HUDEP-2 (cell line): ENCODE results near the gene LYST.
"Not testable (repeated sequence)": the region's sequence is repeated elsewhere in the genome, so short reads cannot be mapped to it uniquely, and the experiment has no call there.

Experiments
- DNase-seq, 76 experiments: peaks; one replicate each; lab custom pipeline; 2025; ENCODE audit not compliant: unreplicated experiment in 76 of 76; lab: John Stamatoyannopoulos, UW

LYST gene

DNA sequence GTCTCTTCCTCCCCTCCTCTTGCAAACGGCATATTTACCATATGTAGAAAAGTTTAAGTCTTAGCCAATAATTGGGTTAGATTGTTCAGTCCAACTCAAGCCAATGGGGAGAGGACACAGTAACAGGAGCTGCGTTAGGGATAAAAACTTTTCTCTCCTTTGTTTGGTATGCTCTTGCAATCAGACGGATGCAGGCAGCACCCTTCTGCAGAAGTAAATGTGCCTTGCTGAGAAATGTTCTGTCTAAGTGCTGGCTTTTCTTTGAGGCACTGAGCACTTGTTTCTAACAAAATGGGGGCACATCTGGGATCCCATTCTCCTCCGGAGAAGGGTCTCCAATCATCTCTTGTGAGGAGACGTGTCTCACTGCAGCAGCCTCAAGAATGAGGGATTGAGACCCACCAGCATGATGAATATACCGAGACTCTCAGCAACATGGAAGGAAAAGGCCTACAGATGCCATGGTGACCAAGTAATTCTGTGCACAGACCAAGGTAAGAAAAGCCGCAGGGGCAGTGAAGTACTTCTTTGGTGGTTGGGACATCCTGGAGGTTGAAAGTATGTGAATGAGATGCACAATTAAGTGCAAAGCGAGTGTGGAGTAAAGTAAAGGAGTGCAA lies 196.4 kb downstream of the LYST start:
- DNase-seq = no peak

DNA sequence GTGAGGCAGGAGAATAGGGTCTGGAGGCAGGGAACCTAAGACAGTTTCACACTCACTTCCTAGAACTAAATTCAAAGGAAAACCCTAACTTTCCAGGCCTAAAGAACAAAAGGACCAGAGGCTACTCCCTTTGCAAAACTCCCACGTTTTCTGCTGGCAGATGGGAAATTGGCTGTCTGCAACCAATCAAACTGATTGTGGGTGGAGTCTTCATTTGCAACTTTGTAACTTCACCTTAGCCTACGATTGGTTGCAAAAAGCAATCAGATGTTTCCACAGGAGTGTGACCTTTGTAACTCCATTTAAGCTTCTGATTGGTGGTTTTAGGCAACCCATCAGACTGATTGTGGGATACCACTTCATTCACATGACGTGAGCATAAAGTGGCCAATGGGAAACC lies 197.4 kb downstream of the LYST start:
- no peak for DNase-seq

DNA sequence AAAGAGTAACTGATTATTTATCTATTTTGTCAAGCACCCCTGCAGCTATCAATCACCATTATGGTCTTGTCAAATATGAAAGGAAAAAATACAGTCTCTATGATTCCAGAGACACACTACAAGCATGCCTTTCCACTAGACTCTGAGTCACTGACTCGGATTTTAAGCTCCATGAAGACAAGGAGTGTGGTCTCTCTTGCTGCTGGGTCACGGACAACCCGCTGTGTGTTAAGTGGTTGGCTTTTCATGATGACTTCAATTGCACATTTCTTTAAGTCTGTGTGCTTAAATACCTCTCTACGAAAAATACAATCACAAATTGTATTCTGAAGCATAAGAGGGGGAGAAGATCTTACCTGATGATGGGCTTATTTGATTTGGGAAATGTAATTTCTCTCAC lies 203.1 kb downstream of the LYST start:
- DNase-seq = no peak

DNA sequence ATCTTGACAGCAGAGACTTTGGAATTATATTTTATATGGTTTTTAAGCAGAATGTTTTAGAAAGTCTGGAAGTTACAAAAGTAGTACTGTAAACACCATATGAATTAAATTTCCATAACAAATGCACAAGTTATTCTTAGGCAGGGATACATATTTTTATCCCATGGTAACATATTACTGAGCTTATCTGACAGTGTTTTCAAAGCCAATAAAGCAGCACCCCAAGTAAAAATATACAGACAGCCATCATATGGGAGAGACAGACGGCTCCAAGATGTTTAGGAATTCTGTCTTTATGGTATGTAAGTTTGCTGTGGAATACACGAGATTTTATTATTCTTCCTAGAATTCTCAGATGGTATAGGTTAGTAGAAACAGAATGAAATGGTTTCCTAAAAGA lies 205.1 kb downstream of the LYST start:
- DNase-seq = no peak

DNA sequence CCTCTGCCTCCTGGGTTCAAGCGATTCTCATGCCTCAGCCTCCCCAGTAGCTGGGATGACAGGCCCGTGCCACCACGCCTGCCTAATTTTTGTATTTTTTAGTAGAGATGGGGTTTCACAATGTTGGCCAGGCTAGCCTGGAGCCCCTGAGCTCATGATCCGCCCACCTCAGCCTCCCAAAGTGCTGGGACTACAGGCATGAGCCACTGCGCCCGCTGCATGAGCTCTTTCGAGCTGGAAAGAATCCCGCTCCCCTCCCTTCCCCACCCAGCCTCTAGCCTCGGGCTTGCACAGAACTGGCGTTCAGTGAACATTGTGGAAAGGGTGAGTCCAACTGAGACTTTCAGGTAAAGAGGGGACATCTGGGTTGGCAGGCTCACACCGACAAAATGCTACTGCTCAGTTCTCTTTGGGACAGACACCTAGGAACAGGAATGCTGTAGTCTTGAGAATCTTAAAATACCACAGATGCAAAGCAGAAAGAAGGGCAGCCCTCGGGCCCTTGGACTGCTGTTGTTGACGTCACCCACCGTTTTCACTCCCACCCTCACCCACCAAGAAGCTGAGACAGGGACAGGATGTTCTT lies 207.4 kb downstream of the LYST start:
- DNase-seq = no peak

DNA sequence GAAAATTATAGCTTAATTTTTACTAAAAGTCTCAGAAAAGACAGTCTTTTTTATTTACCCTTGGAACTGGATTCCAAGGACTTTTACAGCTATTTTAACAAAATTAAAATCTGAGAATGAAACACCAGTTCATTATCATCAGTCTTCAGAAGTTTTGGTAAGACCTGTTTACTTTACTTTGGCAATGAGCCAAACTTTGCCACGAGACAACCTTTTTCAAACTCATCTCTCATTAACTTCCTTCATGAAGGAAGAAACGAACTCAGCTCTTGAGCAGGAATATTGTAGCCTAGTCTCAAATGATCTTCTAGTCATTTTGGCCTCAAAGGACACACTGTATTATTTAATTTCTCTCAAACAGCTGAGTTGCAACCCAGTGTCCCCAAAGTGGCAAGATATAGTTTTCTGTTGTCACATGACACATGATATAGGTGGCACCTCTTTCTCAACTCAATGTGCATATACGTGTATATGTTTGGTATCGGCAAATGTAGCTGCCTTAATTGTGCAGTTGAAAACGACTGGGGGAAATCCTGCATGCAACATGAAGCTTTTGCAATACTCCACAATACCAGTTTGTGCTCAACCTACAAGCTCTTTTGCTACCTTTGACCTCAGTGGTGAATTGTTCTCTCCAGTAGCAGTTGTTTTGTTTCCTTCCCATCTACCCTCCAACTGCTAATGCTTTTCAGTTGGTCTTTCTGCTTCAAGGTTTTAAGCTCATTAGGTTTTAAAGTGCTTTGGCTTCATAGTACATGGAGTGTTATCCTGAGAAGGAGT lies 208.8 kb downstream of the LYST start:
- no peak for DNase-seq

DNA sequence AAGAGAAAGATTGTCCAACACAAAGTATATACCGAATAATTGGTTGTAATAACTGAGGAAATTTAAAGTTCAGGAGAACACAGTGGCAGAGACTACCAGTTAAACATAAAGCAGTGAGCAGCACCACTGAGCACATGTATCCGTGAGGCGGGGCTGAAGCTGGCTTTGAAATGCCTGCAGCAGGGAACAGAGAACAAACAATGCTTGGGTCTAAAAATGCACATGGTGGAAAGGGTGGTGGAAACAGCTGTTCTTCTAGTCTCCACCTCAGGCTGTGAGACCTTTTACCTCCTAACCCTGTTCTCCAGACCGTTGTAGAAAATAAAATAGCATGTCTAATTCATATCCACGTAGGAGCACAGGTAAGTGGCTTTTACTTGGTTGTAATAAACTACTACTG lies 209.4 kb downstream of the LYST start:
- DNase-seq = no peak

DNA sequence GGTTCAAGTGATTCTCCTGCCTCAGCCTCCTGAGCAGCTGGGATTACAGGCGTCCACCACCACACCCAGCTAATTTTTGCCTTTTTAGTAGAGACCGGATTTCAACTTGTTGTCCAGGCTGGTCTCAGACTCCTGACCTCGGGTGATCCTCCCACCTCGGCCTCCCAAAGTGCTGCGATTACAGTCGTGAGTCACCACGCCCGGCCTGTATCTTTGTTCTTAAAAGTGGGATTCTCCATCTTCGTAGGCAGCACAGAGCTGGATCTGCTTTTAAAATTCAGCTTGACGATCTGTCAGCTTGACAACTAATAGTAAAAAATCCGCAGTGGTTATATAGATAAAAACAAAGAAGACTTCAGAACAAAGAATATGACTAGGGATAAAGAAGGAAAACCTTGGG lies 214.3 kb downstream of the LYST start:
- no peak for DNase-seq

DNA sequence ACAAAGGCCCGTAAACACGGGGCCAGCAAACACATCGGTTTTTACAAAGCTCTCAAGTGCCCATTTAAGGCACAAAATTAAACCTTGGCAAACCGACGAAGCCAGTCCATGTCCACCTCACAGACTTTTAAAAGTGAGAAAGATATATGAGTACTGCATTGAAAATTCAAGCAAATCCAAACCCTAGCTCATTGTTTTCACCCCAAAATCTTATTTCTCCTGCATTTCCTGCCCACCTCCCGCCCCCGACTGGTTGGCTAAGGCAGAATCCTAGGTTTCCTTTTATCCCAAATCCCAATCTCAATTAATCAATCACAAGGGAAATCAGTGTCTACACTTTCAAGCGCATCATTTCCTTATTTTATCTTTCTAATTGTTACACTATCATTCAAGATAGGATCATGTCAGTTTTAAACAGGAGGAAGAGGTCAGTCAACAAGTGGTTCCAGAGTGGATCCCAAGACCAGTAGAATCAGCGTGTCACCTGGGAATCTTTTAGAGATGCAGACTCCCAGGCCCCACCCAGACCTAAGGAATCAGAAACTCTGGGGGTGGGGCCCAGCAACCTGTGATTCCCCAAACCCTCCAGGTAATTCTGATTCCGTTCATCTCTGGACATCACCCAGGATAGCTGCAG lies 215.4 kb downstream of the LYST start:
- no peak for DNase-seq

DNA sequence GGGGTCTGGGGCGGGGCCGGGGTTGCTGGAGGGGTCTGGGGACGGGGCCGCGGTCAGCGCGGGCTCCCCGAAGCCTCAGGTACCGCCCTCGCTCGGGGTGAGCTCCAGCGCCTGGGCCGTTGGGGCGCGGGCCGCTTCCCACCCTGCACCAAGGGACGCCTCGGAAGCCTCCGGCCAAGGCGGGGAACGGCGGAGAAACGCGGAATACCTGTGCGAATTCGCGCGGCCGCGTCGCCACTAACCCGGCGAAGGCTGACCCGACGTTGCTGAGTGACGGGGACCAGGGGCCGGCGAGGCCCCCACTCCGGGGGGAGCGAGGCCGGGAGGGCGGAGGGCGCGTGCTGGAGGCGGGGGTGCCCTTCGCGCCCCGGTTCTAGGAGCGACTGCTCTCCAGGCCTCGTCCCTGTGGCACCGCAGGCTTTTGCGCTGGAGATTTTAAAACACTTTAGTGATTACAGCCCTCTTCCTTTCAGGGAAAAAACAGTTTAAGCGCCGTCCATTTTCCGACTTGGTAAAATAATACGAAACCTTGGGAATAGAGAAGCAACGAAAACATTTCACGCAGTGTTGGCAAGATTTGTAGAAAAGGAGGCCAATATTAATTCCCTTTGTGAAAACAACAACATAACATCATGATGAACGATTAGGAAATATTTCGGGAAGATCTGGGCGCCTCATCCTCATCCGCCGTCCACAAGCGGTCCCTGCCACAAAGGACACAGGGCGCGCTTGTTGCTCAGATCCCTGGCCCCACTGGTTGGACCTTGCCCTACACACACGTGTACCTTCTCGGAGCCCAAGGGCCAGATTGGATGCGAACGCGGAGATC lies 216.2 kb downstream of the LYST start:
- DNase-seq = no peak

DNA sequence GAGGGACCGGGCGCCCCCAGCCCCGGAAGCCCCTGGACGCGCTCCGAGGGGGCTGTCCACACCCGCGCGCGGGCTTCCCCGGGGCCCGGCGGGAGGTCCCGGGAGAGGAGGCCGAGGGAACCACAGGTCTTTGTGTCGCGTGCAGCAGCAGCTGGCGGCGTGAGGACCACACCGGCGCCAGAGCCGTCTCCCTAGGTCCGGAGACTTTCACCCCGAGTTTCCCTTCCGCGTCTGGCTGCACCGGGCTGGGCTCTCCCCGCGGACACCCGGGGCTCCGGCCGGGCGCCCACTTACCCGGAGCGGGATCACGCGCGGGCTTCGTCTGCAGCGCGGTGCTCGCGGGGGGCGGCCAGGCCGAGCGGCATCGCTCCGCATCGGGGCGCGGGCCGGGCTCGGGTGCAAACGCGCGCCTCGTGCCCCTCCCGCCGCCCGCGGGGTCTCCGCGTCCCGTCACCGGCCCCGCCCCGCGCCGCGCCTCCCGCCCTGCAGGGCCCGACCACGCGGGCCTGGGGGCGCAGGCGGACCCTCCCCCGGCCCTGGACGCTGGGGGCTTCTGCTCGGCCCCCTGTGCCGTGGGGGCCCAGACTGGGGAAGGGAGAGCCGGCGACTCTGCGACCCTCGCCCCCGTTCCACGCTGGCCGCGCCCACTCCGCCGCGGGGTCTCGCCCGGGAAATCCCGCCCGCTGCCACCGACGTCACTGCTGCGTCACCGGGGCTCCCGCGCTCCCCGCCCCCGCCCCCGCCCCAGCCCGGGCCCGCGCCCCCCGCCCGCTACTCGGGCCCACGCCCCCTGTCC lies 217.1 kb downstream of the LYST start, which contains the start of gene GNG4:
Gene GNG4 (minus strand): TSS at position 417 of the 796 bp plus-strand sequence. CDS start 65,946 bp downstream, outside the sequence.
- DNase-seq = peak in 1 of 76 experiments; percentile 3

DNA sequence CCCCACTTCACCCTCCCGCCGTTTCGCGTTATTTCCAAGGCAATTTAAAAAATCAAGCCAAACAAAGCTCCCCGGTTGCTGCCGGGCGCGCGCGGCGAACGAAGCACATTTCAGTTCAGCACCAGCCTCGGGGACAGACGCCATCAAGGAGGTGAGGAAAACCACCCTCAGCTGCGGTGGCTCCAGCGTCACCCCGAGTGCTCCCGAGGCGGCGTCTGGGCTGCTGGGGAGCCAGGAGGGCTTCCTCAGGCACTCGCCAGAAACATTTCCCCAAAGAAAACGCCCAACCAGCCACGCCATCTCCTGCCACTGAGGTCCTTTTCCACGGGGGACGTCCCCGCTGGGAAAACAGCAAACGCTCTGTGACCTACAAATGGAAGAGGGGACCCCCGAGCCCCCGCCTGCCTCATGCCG lies 217.7 kb downstream of the LYST start:
- peak in 30 of 76 experiments; percentile 2 to 40 (median 14) for DNase-seq

DNA sequence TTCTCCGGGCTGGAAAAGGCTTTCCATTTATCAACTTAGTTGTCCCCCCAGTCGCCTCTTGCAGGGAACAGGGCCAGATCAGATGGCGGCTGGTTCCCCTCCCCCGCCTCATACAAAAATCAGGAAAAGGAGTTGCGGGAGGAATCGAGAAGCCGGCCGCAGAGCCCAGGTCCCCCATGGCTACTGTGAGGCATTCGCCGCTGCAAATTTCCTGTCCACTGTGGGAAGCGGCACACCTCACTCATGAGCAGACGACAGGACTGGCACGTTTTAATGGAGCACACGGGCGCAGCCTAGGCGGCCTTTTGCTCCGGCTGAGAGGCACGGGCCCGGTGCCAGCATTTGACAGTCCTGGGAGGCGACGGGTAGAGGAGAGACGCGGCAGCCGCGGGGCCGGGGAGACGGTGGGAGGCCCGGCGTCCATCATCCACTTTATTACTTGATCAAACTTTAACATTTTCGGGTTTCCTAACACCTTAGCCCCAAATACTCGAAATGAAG lies 218.2 kb downstream of the LYST start:
- DNase-seq = peak in 3 of 76 experiments; percentile 2 to 7 (median 3)

DNA sequence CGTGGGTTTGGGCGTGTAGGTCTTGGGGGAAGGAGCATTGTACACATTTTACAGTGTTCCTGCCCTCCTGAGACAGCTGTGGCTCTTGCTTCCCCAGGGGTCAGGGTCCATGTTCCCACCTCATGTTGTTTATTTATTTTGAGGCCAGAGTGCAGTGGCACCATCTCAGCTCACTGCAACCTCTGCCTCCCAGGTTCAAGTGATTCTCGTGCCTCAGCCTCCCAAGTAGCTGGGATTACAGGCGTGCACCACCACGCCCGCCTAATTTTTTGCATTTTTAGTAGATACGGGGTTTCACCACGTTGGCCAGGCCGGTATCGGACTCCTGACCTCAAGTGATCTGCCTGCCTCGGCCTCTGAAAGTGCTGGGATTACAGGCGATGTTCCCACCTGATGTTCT lies 219.2 kb downstream of the LYST start:
- not testable (repeated sequence) for DNase-seq

DNA sequence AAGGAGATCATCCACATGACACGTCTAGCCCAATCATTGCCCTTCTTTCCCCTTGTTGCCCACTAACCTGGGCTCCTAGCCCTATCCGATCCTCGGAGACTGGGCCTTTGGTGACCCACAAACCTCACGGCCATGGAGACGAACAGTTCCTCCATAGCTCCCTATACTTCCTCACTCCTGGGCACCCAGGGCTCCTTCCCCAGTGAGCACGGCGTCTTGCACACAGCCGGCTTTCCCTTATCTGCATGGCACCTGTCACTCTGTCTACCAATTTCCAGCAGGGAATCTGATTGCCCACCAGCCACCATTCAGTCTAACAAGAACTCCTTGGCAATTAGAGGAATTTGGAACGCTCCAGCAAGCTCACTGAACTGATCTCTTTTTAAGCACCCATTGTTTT lies 220.2 kb downstream of the LYST start:
- DNase-seq = no peak

DNA sequence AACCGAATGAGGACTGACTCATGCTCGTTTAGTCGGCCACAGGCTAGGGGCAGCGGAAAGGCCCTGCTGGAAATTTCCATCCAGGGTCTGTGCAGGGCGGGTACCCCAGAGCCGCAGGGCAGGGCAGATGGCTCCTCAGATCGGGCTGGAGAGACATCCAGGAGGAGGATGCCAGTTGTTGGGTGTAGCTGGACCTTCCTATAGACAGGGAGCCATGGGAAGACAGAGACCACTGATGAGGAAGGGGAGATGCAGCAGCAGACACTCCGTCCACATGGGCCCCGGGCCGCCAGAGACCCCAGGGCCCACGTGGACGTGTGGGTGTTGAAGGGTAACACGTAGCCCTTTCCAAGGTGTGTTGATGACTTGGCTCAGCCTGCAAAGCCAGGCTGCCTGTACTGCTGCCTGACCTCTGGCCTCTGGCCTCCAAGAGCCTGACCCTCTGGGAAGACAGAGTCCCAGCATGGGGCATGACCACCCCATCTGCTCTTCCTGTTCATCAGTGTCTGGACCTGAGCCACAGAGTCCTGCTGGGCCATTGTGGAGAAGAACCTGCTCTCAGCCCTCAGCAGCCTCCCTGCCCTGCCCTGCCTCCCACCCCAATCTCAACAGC lies 221.9 kb downstream of the LYST start:
- no peak for DNase-seq

DNA sequence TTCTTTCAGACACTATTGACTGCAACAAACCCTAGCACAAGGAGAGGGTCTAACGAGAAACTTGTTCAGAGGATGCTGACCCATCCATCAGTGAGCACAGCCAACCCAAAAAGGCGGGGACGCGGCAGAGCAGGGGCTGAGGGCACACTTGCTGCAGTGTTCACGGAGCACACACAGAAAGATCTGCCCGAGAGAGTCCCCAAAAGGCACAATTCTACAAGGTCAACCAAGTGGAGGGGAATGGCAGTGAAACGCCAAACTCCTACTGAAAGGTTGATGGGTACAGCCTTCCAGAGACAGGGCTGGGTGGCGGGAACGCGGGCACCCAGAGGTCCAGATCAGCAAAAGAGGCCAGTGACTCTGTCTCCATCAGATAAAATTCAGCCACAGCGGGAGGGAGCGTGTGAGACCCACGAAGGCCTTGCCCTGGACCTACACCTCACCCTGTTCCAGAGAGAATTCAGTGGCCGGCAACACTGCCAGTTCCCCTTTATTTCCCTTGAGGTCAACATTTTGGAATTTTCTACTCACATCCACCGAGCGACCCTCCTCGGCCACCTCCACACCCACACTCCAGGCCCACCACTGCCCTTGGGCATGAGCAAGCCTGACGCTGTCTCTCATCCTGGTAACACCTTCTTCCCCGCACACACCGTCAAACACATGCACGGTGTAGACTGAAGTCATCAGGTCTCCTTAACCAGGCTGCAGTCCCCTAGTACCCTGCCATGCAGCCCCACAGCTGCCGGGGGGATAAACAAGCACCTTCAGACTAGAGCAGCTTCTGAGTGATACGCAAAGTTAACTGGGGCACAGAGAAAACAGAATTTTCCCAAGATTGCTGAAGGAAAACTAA lies 222.6 kb downstream of the LYST start:
- DNase-seq = no peak

DNA sequence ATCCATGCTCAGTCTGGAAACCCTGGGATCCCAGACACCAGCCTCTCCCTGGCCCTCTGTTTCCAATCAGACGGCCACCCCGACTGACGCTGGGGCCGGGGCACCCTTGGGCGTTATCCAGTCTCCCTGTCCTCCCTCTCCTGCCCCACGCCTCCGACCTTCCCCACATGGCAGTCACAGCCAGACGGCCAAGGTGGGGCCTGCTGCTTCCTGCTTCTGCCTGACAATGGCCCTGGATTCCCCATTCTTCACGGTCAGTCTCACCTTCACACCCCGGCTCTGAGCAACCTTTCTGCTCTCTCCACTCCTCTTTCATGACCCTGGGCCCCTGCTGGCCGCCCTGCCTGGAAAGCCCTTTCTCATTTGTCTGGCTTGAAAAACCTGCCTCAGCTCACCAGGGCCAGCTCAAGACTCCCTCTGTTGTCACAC lies 223.7 kb downstream of the LYST start:
- DNase-seq = no peak
